ENCODE results near the gene MYH7.
A peak's percentile ranks its signal among the peaks of the same experiment; 100 is the strongest.
"Not testable (repeated sequence)": the region's sequence is repeated elsewhere in the genome, so short reads cannot be mapped to it uniquely, and the experiment has no call there.

Gene MYH7

DNA sequence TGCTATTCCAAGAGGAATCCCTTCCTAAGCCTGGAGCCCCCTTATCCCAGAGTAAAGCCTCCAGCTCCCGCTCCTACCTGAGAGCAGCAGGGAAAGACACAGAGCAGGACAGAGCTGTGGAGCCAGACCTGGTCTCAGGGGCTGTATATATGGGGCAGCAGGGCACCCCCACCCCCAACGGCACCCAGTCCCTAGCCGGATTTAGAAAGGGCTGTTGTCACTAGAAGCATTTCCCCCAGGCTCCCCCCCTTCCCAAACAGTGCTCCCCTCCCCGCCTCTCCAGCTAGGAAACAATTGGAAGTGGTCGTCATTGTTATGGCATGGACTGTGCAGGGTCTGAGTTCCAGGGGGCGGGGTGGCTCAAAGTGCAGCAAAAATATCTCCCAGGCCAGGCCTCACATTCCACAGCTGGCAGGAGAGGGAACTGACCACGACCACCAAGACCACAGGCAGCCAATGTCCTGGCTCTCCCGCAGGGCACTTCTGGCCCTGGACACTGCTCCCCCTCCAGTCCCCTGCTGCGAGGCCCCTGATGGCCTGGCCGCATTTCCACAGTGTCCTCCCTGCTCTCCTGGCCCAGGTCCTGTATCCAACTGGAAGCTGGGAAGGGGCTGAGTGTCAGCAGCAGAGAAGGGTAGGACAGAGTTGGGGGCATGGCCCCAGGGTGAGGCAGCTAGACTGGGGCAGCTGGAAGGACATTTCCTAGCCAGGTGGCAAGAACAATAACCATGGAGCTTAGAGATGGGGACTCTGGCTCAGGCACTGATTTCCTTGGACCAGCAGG, at the start of gene MYH7:
TSS of gene MYH7 (minus strand) at position 118 of the 784 bp plus-strand sequence. CDS start 1,928 bp downstream, outside the sequence.
- no peak for DNase-seq (ENCODE audit: low read depth, low spot score)

- no peak for DNase-seq (ENCODE audit: low read depth, low spot score)
These were observed 47.9 kb upstream of the MYH7 start for GRCh38 chr14:23483236-23483854.

DNA sequence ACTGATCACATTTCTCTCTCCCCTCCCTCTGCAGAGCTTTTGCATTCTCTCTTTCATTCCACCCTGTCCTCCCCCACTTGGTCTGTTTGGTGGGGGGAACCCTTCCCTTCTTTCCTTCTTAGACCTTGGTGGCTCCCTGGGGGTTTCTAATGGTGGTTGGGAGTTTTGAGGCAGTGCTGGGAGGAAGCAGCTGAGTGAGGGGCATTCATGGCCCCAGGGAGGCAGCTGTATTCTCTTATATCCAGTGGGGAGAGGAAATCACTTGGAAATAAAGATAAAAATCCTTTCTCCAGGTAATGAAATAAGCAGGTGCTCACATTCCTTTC, 47.3 kb upstream of the MYH7 start:
- no peak for DNase-seq (ENCODE audit: low read depth, low spot score)

GRCh38 chr14:23481979-23482822, 46.7 kb upstream of the MYH7 start:
- no peak for DNase-seq (ENCODE audit: low read depth, low spot score)

DNA sequence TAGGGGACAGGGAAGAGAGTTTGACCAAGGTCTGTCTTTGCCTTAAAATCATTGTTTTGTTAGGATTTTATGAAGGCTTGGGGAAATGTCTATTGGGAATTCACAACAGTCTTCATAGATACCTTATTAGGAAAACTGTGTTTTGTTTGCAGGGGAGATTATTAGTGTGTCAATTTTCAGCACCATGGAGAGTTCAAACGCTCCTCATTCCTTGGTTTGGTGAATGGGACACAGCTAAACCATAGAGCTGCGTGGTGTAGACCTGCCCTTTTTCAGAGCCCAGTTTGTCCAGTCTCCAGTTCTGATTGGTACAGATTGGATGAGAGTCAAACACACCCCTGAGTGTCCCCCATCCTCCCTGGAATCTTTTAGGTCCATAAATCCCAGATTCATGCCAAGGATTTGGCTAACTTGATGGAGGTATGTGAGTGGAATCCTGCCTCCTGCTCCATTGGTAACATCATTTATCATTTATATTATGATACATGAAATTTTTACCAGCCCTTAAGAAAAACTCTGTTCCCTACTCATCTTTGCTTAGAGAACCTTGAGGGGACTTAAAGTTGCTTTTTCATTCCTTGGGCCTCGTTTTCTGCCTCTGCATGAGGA, 46.0 kb upstream of the MYH7 start:
- no peak for DNase-seq (ENCODE audit: low read depth, low spot score)

DNA sequence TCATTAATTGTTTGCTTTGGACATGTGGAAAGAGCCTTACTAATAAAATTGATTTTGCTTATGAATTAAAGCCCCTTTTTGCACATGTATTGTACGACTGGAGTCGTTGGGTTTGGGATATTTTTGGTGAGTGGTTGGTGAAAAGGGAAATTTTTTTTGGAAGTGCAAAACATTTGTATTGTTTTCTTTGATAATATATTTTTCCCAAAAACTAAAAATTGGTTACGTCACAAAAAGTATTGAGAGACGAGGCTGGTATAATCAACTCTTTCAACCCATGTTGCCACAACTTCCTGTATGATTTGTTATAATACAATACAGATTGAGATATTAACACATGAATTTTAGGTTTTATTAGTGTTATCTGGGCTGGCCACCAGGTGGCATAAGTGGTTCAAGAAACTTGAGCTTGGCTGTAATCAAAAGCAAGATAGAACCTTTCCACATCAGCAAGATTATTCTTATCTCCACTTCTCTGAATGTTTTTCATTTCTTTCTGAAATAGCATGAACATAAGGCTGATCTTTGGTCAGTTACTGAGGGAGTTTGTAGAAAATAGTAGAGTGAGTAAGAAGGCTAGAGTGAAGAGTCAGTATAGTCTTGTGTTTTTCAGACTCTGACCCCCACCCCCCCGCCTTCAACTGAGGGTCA, 42.8 kb upstream of the MYH7 start:
- DNase-seq (ENCODE audit: low read depth, low spot score) = peak; percentile 29

GRCh38 chr14:23470947-23471346, 35.5 kb upstream of the MYH7 start:
- DNase-seq (ENCODE audit: low read depth, low spot score) = no peak

- peak; percentile 7 for DNase-seq (ENCODE audit: low read depth, low spot score)
These were observed 34.5 kb upstream of the MYH7 start for GRCh38 chr14:23469906-23470403.

- DNase-seq (ENCODE audit: low read depth, low spot score) = peak; percentile 79
These were observed 33.9 kb upstream of the MYH7 start, which contains the start of gene NGDN for GRCh38 chr14:23469127-23469905. NGDN (plus strand) TSS chr14:23469703; CDS start chr14:23469716, 13 bp downstream.

GRCh38 chr14:23468704-23469126, 33.3 kb upstream of the MYH7 start:
- DNase-seq (ENCODE audit: low read depth, low spot score) = no peak

DNA sequence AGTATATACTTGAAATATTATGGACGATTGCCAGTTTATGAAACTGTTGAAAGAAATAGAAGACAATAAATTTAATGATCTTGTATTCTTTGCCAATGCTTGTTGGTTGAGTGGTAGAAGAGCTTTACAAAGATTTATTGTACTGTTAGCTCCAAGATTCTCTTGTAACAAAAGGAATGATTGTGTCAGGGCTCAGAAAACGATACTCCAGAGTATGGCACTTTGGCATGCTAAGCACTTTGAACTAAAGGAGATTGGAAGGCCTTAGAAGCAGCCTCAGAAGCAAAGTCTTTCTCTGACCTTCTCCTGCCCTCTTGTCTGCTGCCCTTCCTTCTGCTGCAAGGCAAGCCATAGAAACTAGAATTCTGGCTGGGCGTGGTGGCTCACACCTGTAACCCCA, 29.8 kb upstream of the MYH7 start:
- DNase-seq (ENCODE audit: low read depth, low spot score) = no peak

GRCh38 chr14:23464700-23465099, 29.2 kb upstream of the MYH7 start:
- DNase-seq (ENCODE audit: low read depth, low spot score) = no peak

DNA sequence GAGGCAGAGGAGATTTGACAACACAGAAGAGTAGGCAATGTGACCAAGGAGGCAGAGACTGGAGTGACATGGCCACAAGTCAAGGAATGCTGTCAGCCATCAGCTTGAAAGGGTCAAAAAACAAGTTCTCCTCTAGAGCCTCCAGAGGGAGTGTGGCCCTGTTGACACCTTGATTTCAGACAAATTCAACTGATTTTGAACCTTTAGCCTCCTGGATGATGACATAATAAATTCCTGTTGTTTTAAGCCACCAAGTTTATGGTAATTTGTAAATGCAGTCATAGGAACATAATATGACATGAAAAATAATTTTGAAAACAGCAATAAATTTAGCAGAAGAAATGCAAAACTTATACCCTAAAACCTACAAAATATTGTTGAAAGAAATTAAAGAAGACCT, 25.5 kb upstream of the MYH7 start:
- DNase-seq (ENCODE audit: low read depth, low spot score) = no peak

DNA sequence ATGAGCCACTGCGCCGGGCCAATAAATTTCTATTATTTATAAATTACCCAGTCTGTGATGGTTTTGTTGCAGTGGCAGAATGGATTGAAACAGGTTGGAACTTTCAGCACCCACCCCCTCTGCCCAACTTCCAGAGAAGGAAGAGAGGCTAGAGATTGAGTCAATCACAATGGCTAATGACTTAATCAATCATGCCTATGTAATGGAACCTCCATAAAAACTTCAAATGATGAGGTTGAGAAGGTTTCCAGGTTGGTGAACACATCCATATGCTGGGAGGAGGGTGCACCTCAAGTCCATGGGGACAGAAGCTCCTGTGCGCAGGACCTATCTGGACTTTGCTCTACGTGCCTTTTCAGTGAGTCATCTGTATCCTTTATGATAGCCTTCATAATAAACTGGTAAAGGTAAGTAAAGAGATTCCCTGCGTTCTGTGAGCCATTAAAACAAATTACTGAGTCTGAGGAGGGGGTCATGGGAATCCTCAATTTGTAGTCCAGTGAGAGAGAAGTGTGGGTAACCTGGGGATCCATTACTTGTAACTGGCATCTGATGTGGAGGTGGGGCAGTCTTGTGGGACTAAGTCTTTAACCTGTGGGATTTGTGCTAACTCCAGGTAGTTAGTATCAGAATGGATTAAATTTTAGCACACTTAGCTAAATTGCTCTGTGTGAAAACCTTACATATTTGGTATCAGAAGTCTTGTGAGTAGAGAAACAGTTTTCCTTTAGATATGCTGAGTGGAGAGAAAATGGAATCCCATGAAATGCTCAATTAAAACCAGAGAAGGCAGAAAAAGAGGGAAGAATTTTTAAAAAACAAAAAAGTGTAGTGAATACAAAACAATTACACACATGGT, 22.4 kb upstream of the MYH7 start:
- DNase-seq (ENCODE audit: low read depth, low spot score) = no peak

DNA sequence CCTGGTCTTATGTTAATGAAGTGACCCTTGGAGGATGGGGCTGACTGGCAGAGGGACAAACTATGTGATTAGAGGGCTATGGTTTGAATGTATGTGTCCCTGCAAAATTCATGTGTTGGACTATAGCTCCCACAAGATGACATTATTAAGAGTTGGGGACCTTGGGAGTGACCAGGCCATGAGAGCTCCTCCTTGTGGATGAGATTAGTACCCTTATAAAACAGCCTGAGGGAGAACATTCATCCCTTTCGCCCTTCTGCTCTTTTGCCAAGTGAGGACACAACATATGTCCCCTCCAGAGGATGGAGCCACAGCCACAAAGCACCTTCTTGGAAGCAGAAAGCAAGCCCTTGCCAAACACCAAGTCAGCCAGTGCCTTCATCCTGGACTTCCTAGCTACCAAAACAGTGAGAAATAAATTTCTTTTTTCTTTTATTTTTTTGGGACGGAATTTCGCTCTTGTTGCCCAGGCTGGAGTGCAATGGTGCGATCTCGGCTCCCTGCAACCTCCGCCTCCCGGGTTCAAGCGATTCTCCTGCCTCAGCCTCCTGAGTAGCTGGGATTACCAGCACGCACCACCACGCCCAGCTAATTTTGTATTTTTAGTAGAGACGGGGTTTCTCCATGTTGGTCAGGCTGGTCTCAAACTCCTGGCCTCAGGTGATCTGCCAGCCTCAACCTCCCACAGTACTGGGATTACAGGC, 21.6 kb upstream of the MYH7 start:
- DNase-seq (ENCODE audit: low read depth, low spot score) = not testable (repeated sequence)

DNA sequence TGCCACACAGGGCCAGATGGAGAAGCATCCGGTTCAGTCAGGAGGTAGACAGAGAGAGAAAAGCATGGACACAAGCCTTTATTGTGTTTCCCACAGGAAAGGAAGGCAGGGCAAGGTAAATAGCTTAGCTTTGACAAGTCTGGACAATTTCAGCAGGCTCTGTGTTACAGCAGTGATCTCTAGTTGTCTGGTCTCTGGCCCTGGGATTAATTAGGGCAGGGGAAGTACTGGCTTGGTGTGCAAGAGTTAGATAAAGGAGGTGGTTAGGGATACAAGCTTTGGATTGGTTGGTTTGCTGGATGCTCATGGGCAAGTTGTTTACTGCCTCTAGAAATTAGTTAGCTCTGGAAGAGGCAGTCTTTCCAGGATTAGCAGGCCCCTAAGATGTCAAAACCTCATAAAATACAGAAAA, 19.0 kb upstream of the MYH7 start:
- DNase-seq (ENCODE audit: low read depth, low spot score) = no peak

DNA sequence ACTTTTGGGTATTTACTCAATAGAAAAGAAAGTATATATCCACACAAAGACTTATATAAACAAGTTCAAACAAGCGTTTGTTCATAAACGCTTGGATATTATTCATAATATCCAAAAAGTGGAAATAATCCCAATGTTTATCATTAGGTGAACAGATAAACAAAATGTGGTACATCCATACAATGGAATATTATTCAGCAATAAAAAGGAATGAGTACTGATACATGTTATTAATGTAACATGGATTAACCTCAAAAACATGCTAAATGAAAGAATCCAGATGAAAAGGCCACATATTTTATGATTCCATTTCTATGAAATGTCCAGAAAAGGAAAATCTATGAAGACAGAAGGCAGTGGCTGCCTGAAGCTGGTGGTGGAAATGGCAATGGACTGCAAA, 16.8 kb upstream of the MYH7 start:
- no peak for DNase-seq (ENCODE audit: low read depth, low spot score)

DNA sequence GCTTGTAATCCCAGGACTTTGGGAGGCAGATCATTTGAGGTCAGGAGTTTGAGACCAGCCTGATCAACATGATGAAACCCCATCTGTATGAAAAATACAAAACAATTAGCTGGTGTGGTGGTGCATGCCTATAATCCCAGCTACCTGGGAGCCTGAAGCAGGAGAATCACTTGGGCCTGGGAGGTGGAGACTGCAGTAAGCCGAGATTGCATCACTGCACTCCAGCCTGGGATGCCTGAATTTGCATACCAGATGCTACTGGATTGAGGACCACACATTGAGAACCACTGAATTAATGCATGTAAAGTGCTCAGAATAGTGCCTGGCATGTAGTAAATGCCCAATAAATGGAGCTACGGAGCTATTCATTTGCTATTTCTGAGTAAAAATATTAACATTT, 14.9 kb upstream of the MYH7 start:
- no peak for DNase-seq (ENCODE audit: low read depth, low spot score)

GRCh38 chr14:23449314-23449713, 13.9 kb upstream of the MYH7 start:
- DNase-seq (ENCODE audit: low read depth, low spot score) = no peak

All from activated naive CD8-positive, alpha-beta T cell treated with anti-CD3 and anti-CD28 coated beads, Interleukin-2, amount 50 U/mL, for 16 hours (primary cell).